22Rv1 (cell line): ENCODE results near the gene PDZRN4.

Experiments used
- H3K27ac ChIP-seq: fragments of 450-650 bp; 2 replicates; pipeline ENCODE4 v1.5.1; 2017
- ZFX ChIP-seq: fragments of 450-650 bp; IDR thresholded peaks from 2 replicates; pipeline ENCODE4 v1.6.1; 2017; ENCODE audit warnings: antibody characterized with exemption, borderline replicate concordance
- TF ChIP-seq, protein P1 (sequence below): fragments of 450-650 bp; IDR thresholded peaks from 2 replicates; pipeline ENCODE4 v1.5.1; 2017; ENCODE audit warnings: mild to moderate bottlenecking

PDZRN4 gene

GRCh38 chr12:41459111-41459905 lies 271.2 kb downstream of the PDZRN4 start:
- H3K27ac ChIP-seq: no peak overlapping the region
- TF ChIP-seq, protein P1, sequence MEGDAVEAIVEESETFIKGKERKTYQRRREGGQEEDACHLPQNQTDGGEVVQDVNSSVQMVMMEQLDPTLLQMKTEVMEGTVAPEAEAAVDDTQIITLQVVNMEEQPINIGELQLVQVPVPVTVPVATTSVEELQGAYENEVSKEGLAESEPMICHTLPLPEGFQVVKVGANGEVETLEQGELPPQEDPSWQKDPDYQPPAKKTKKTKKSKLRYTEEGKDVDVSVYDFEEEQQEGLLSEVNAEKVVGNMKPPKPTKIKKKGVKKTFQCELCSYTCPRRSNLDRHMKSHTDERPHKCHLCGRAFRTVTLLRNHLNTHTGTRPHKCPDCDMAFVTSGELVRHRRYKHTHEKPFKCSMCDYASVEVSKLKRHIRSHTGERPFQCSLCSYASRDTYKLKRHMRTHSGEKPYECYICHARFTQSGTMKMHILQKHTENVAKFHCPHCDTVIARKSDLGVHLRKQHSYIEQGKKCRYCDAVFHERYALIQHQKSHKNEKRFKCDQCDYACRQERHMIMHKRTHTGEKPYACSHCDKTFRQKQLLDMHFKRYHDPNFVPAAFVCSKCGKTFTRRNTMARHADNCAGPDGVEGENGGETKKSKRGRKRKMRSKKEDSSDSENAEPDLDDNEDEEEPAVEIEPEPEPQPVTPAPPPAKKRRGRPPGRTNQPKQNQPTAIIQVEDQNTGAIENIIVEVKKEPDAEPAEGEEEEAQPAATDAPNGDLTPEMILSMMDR: no peak
- no peak for TF ChIP-seq ZFX

GRCh38 chr12:41459906-41460214 lies 271.7 kb downstream of the PDZRN4 start:
- H3K27ac ChIP-seq: no peak overlapping the region
- TF ChIP-seq, protein P1: no peak
- TF ChIP-seq ZFX: no peak

DNA sequence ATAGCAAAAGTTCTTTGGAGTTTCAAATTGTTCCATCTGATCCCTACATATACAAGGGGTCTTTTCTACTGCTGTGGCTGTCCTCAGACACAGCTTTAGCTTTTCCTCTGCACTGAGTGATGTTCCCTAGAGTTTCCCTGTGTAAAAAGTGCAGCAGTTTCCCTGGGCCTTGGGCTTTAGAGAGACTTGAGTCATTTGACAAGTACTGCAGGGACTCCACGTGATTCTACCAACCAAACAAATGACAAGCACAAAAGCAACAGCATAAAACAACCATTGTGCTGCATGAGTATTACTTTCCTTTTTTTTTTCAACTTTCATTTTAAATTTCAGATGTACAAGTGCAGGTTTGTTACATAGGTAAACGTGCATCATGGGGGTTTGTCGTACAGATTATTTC lies 272.8 kb downstream of the PDZRN4 start:
- H3K27ac ChIP-seq: no peak overlapping the region

GRCh38 chr12:41462312-41462711 lies 274.2 kb downstream of the PDZRN4 start:
- no peak overlapping the region for H3K27ac ChIP-seq
- TF ChIP-seq, protein P1: no peak
- no peak for TF ChIP-seq ZFX

More for the DNA sequence above, 272.8 kb downstream of the PDZRN4 start:
- TF ChIP-seq, protein P1: no peak

DNA sequence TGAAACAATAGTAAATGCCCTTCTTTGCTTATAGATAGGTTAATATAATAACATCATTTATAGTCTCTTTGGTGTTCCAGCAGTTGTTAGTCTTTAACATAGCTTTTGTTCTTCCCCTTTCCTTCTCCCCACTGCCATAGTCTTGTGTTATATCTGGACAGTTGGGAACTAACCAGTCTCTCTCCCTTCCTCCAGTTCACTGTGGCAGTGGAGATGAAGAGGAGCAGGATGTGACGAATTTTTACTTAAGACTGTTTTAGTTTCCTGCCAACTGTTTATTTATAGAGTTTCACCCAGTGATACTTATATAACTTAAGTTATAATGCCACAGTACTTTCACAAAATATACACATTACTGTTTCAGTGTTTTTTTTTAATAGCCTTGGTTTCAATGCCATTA lies 277.4 kb downstream of the PDZRN4 start:
- no peak for TF ChIP-seq ZFX
- TF ChIP-seq, protein P1: no peak
- H3K27ac ChIP-seq: no peak overlapping the region

DNA sequence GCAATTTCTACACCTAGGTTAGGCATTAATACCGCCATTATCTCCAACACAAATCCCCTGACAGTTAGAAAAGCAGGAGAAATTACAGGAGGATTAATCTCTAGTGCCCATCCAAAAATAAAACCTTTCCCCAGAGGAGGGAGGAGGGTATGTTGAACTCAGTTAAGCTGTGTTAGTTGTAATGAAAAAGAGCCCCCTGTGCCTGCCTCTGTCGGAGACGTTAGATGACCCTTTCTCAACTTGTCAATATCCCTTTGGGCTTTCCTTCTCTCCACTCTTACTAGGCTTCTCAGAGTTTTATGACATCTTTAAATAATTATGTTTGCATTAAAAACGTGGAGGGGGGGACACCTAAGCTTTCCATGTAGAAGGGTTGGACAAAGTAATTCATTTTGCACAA lies 278.2 kb downstream of the PDZRN4 start:
- no peak overlapping the region for H3K27ac ChIP-seq
- no peak for TF ChIP-seq ZFX
- TF ChIP-seq, protein P1: no peak

GRCh38 chr12:41466802-41467201 lies 278.7 kb downstream of the PDZRN4 start:
- TF ChIP-seq, protein P1: no peak
- no peak for TF ChIP-seq ZFX

More at GRCh38 chr12:41466802-41467201, 278.7 kb downstream of the PDZRN4 start:
- H3K27ac ChIP-seq: no peak overlapping the region
